Muscle layer of colon (tissue), 2 donors: ENCODE results near the gene CNTFR.

Experiments
- H3K27ac ChIP-seq: one replicate; pipeline ENCODE4 v1.7.0; 2013; ENCODE audit warnings: low read depth, mild to moderate bottlenecking, low read length, moderate library complexity
- H3K27me3 ChIP-seq, 2 donors: one replicate each; pipeline ENCODE4 v1.7.0; 2013; ENCODE audit warnings: low read length in 2 of 2, mild to moderate bottlenecking in 2 of 2; ENCODE audit not compliant: insufficient read depth in 2 of 2, control insufficient read depth in 1 of 2
- H3K36me3 ChIP-seq: one replicate; pipeline ENCODE4 v1.7.0; 2013; ENCODE audit warnings: mild to moderate bottlenecking, low read length; ENCODE audit not compliant: insufficient read depth
- H3K4me1 ChIP-seq: one replicate; pipeline ENCODE4 v1.7.0; 2013; ENCODE audit warnings: mild to moderate bottlenecking, low read length; ENCODE audit not compliant: insufficient read depth
- H3K4me3 ChIP-seq, 2 donors: one replicate each; pipeline ENCODE4 v1.7.0; 2013; ENCODE audit warnings: low read length in 2 of 2, low read depth in 1 of 2, mild to moderate bottlenecking in 1 of 2, moderate library complexity in 1 of 2
- H3K9ac ChIP-seq: one replicate; pipeline ENCODE4 v1.7.0; 2013; ENCODE audit warnings: low read length
- H3K9me3 ChIP-seq: one replicate; pipeline ENCODE4 v1.7.0; 2013; ENCODE audit warnings: mild to moderate bottlenecking, low read length
- donor health status: abdominal sarcoma.
- donor health status: Adenocarcinoma of cecum.

CNTFR gene

GRCh38 chr9:34505370-34506120 lies 84.0 kb downstream of the CNTFR start:
- H3K4me1 ChIP-seq: peaks cover 25% of the 10 kb centered on the region

GRCh38 chr9:34503406-34503805 lies 86.1 kb downstream of the CNTFR start:
- Histone ChIP-seq H3K9me3 (no peaks in the 10 kb centered on the region), H3K36me3 (no peaks in the 10 kb centered on the region), H3K27me3 (no peaks in the 10 kb centered on the region), H3K4me3 (no peak overlapping the region), H3K9ac (no peak overlapping the region), H3K4me1 (peaks cover 25% of the 10 kb centered on the region), H3K27ac (no peak overlapping the region)

More at GRCh38 chr9:34505370-34506120, 84.0 kb downstream of the CNTFR start:
- no peaks in the 10 kb centered on the region for H3K36me3 ChIP-seq
- no peaks in the 10 kb centered on the region for H3K27me3 ChIP-seq
- H3K4me3 ChIP-seq: no peak overlapping the region
- no peaks in the 10 kb centered on the region for H3K9me3 ChIP-seq
- no peak overlapping the region for H3K27ac ChIP-seq
- no peak overlapping the region for H3K9ac ChIP-seq

GRCh38 chr9:34502891-34503290 lies 86.6 kb downstream of the CNTFR start:
- Histone ChIP-seq H3K36me3 (no peaks in the 10 kb centered on the region), H3K9ac (no peak overlapping the region), H3K9me3 (no peaks in the 10 kb centered on the region), H3K27ac (no peak overlapping the region), H3K4me3 (no peak overlapping the region), H3K27me3 (no peaks in the 10 kb centered on the region), H3K4me1 (peaks cover 25% of the 10 kb centered on the region)

GRCh38 chr9:34502471-34502870 lies 87.1 kb downstream of the CNTFR start:
- Histone ChIP-seq H3K27ac (no peak overlapping the region), H3K9me3 (no peaks in the 10 kb centered on the region), H3K27me3 (no peaks in the 10 kb centered on the region), H3K36me3 (no peaks in the 10 kb centered on the region), H3K4me3 (no peak overlapping the region), H3K9ac (no peak overlapping the region), H3K4me1 (peaks cover 25% of the 10 kb centered on the region)

- H3K9me3 ChIP-seq: no peaks in the 10 kb centered on the region
- H3K27ac ChIP-seq: no peak overlapping the region
- H3K4me1 ChIP-seq: peaks cover 25% of the 10 kb centered on the region
- no peaks in the 10 kb centered on the region for H3K27me3 ChIP-seq
- no peaks in the 10 kb centered on the region for H3K36me3 ChIP-seq
- H3K4me3 ChIP-seq: no peak overlapping the region
- no peak overlapping the region for H3K9ac ChIP-seq
Measured at GRCh38 chr9:34501889-34502425, 87.6 kb downstream of the CNTFR start.
